ENCODE results near the gene ADGB. TPM values are rescaled to one million over a fixed set of nuclear protein-coding genes. Genes with fewer than 3 reads are reported as not detected.

ADGB gene
- polyA plus RNA-seq, 1 donor = 0.06 TPM

GRCh38 chr6:146620655-146621054, 21.9 kb downstream of the ADGB start:
- no peaks in the 10 kb centered on the region for H3K9me3 ChIP-seq (ENCODE audit: control insufficient read depth, low read depth, low read length)
- 83% methylated on average over 1 of the region's 2 CpGs for WGBS (ENCODE audit: insufficient coverage, low lambda C conversion rate)

GRCh38 chr6:146628350-146628749, 29.6 kb downstream of the ADGB start:
- Histone ChIP-seq H3K4me1 (ENCODE audit: control insufficient read depth, insufficient read depth, low read length) (no peaks in the 10 kb centered on the region), H3K27me3 (ENCODE audit: control insufficient read depth, insufficient read depth, low read length) (no peaks in the 10 kb centered on the region), H3K4me3 (ENCODE audit: low read length) (no peak overlapping the region), H3K9me3 (ENCODE audit: control insufficient read depth, low read depth, low read length) (no peaks in the 10 kb centered on the region), H3K27ac (ENCODE audit: low read length) (no peak overlapping the region), H3K36me3 (ENCODE audit: control insufficient read depth, insufficient read depth, low read length) (no peaks in the 10 kb centered on the region)
- DNase-seq = no peak
- 93% methylated on average over 2 of the region's 2 CpGs for whole genome bisulfite sequencing (ENCODE audit: insufficient coverage, low lambda C conversion rate)

More at GRCh38 chr6:146620655-146621054, 21.9 kb downstream of the ADGB start:
- no peaks in the 10 kb centered on the region for H3K4me1 ChIP-seq (ENCODE audit: control insufficient read depth, insufficient read depth, low read length)
- H3K36me3 ChIP-seq (ENCODE audit: control insufficient read depth, insufficient read depth, low read length) = no peaks in the 10 kb centered on the region
- no peaks in the 10 kb centered on the region for H3K27me3 ChIP-seq (ENCODE audit: control insufficient read depth, insufficient read depth, low read length)
- no peak overlapping the region for H3K4me3 ChIP-seq (ENCODE audit: low read length)
- H3K27ac ChIP-seq (ENCODE audit: low read length) = no peak overlapping the region
- DNase-seq = no peak

- H3K9me3 ChIP-seq (ENCODE audit: control insufficient read depth, low read depth, low read length) = no peaks in the 10 kb centered on the region
- 100% methylated on average over 1 of the region's 2 CpGs for WGBS (ENCODE audit: insufficient coverage, low lambda C conversion rate)
- H3K4me3 ChIP-seq (ENCODE audit: low read length) = no peak overlapping the region
Measured at GRCh38 chr6:146634022-146634421, 35.2 kb downstream of the ADGB start.

GRCh38 chr6:146635165-146635564, 36.4 kb downstream of the ADGB start:
- DNase-seq = no peak
- H3K27ac ChIP-seq (ENCODE audit: low read length) = no peak overlapping the region
- no peaks in the 10 kb centered on the region for H3K36me3 ChIP-seq (ENCODE audit: control insufficient read depth, insufficient read depth, low read length)
- no peaks in the 10 kb centered on the region for H3K27me3 ChIP-seq (ENCODE audit: control insufficient read depth, insufficient read depth, low read length)
- H3K4me1 ChIP-seq (ENCODE audit: control insufficient read depth, insufficient read depth, low read length) = no peaks in the 10 kb centered on the region
- H3K4me3 ChIP-seq (ENCODE audit: low read length) = no peak overlapping the region
- H3K9me3 ChIP-seq (ENCODE audit: control insufficient read depth, low read depth, low read length) = no peaks in the 10 kb centered on the region

More at GRCh38 chr6:146634022-146634421, 35.2 kb downstream of the ADGB start:
- Histone ChIP-seq H3K27ac (ENCODE audit: low read length) (no peak overlapping the region), H3K4me1 (ENCODE audit: control insufficient read depth, insufficient read depth, low read length) (no peaks in the 10 kb centered on the region), H3K36me3 (ENCODE audit: control insufficient read depth, insufficient read depth, low read length) (no peaks in the 10 kb centered on the region), H3K27me3 (ENCODE audit: control insufficient read depth, insufficient read depth, low read length) (no peaks in the 10 kb centered on the region)
- no peak for DNase-seq

GRCh38 chr6:146636481-146636880, 37.7 kb downstream of the ADGB start:
- Histone ChIP-seq H3K4me1 (ENCODE audit: control insufficient read depth, insufficient read depth, low read length) (no peaks in the 10 kb centered on the region), H3K27ac (ENCODE audit: low read length) (no peak overlapping the region), H3K4me3 (ENCODE audit: low read length) (no peak overlapping the region), H3K36me3 (ENCODE audit: control insufficient read depth, insufficient read depth, low read length) (no peaks in the 10 kb centered on the region), H3K9me3 (ENCODE audit: control insufficient read depth, low read depth, low read length) (no peaks in the 10 kb centered on the region), H3K27me3 (ENCODE audit: control insufficient read depth, insufficient read depth, low read length) (no peaks in the 10 kb centered on the region)
- no peak for DNase-seq
- WGBS (ENCODE audit: insufficient coverage, low lambda C conversion rate) = no CpG with 5 or more reads among the region's 2 CpGs

GRCh38 chr6:146642921-146643320, 44.1 kb downstream of the ADGB start:
- no peaks in the 10 kb centered on the region for H3K27me3 ChIP-seq (ENCODE audit: control insufficient read depth, insufficient read depth, low read length)
- H3K4me3 ChIP-seq (ENCODE audit: low read length) = no peak overlapping the region
- no peak for DNase-seq
- no peaks in the 10 kb centered on the region for H3K4me1 ChIP-seq (ENCODE audit: control insufficient read depth, insufficient read depth, low read length)
- H3K36me3 ChIP-seq (ENCODE audit: control insufficient read depth, insufficient read depth, low read length) = no peaks in the 10 kb centered on the region
- H3K27ac ChIP-seq (ENCODE audit: low read length) = no peak overlapping the region
- WGBS (ENCODE audit: insufficient coverage, low lambda C conversion rate) = 96% methylated on average over 2 of the region's 6 CpGs
- no peaks in the 10 kb centered on the region for H3K9me3 ChIP-seq (ENCODE audit: control insufficient read depth, low read depth, low read length)

- Histone ChIP-seq H3K27me3 (ENCODE audit: control insufficient read depth, insufficient read depth, low read length) (no peaks in the 10 kb centered on the region), H3K36me3 (ENCODE audit: control insufficient read depth, insufficient read depth, low read length) (no peaks in the 10 kb centered on the region), H3K27ac (ENCODE audit: low read length) (no peak overlapping the region), H3K4me1 (ENCODE audit: control insufficient read depth, insufficient read depth, low read length) (no peaks in the 10 kb centered on the region), H3K4me3 (ENCODE audit: low read length) (no peak overlapping the region), H3K9me3 (ENCODE audit: control insufficient read depth, low read depth, low read length) (no peaks in the 10 kb centered on the region)
- DNase-seq = no peak
- WGBS (ENCODE audit: insufficient coverage, low lambda C conversion rate) = 100% methylated on average over 1 of the region's 8 CpGs
Measured at GRCh38 chr6:146650799-146651481, 52.2 kb downstream of the ADGB start.

GRCh38 chr6:146651482-146651863, 52.7 kb downstream of the ADGB start:
- no peak overlapping the region for H3K4me3 ChIP-seq (ENCODE audit: low read length)
- no peaks in the 10 kb centered on the region for H3K36me3 ChIP-seq (ENCODE audit: control insufficient read depth, insufficient read depth, low read length)
- DNase-seq = no peak
- 95% methylated on average over 3 of the region's 4 CpGs for WGBS (ENCODE audit: insufficient coverage, low lambda C conversion rate)
- no peaks in the 10 kb centered on the region for H3K27me3 ChIP-seq (ENCODE audit: control insufficient read depth, insufficient read depth, low read length)
- no peak overlapping the region for H3K27ac ChIP-seq (ENCODE audit: low read length)
- no peaks in the 10 kb centered on the region for H3K9me3 ChIP-seq (ENCODE audit: control insufficient read depth, low read depth, low read length)
- no peaks in the 10 kb centered on the region for H3K4me1 ChIP-seq (ENCODE audit: control insufficient read depth, insufficient read depth, low read length)

GRCh38 chr6:146657432-146657831, 58.7 kb downstream of the ADGB start:
- Histone ChIP-seq H3K27me3 (ENCODE audit: control insufficient read depth, insufficient read depth, low read length) (no peaks in the 10 kb centered on the region), H3K4me1 (ENCODE audit: control insufficient read depth, insufficient read depth, low read length) (no peaks in the 10 kb centered on the region), H3K4me3 (ENCODE audit: low read length) (no peak overlapping the region), H3K9me3 (ENCODE audit: control insufficient read depth, low read depth, low read length) (no peaks in the 10 kb centered on the region), H3K27ac (ENCODE audit: low read length) (no peak overlapping the region), H3K36me3 (ENCODE audit: control insufficient read depth, insufficient read depth, low read length) (no peaks in the 10 kb centered on the region)
- DNase-seq = no peak
- WGBS (ENCODE audit: insufficient coverage, low lambda C conversion rate) = no CpG with 5 or more reads among the region's 3 CpGs

- no peak for DNase-seq
- Histone ChIP-seq H3K27me3 (ENCODE audit: control insufficient read depth, insufficient read depth, low read length) (no peaks in the 10 kb centered on the region), H3K36me3 (ENCODE audit: control insufficient read depth, insufficient read depth, low read length) (no peaks in the 10 kb centered on the region), H3K9me3 (ENCODE audit: control insufficient read depth, low read depth, low read length) (no peaks in the 10 kb centered on the region), H3K4me3 (ENCODE audit: low read length) (no peak overlapping the region), H3K27ac (ENCODE audit: low read length) (no peak overlapping the region), H3K4me1 (ENCODE audit: control insufficient read depth, insufficient read depth, low read length) (no peaks in the 10 kb centered on the region)
- WGBS (ENCODE audit: insufficient coverage, low lambda C conversion rate) = no CpG with 5 or more reads among the region's 3 CpGs
Measured at GRCh38 chr6:146664871-146665360, 66.1 kb downstream of the ADGB start.

- H3K4me1 ChIP-seq (ENCODE audit: control insufficient read depth, insufficient read depth, low read length) = no peaks in the 10 kb centered on the region
- H3K9me3 ChIP-seq (ENCODE audit: control insufficient read depth, low read depth, low read length) = no peaks in the 10 kb centered on the region
- 43% methylated on average over 1 of the region's 2 CpGs for WGBS (ENCODE audit: insufficient coverage, low lambda C conversion rate)
- no peaks in the 10 kb centered on the region for H3K36me3 ChIP-seq (ENCODE audit: control insufficient read depth, insufficient read depth, low read length)
- H3K4me3 ChIP-seq (ENCODE audit: low read length) = no peak overlapping the region
- no peaks in the 10 kb centered on the region for H3K27me3 ChIP-seq (ENCODE audit: control insufficient read depth, insufficient read depth, low read length)
- DNase-seq = no peak
- H3K27ac ChIP-seq (ENCODE audit: low read length) = no peak overlapping the region
Measured at GRCh38 chr6:146666909-146667308, 68.1 kb downstream of the ADGB start.
